OCI-LY3 (cell line): ENCODE data around the gene AQP9.

Experiments used
- EZH2phosphoT487 ChIP-seq: fragments of 200-600 bp; shearing (Covaris generic); IDR thresholded peaks from 2 replicates; pipeline ENCODE4 v1.6.1; 2018; ENCODE audit warnings: antibody characterized with exemption, mixed run types, low read depth
- TF ChIP-seq, protein P1 (sequence below): fragments of 200-600, 300-600 bp; sonication (generic); IDR thresholded peaks from 2 replicates; pipeline ENCODE4 v1.5.1; 2014; ENCODE audit warnings: antibody characterized with exemption, low read length, low read depth

DNA sequence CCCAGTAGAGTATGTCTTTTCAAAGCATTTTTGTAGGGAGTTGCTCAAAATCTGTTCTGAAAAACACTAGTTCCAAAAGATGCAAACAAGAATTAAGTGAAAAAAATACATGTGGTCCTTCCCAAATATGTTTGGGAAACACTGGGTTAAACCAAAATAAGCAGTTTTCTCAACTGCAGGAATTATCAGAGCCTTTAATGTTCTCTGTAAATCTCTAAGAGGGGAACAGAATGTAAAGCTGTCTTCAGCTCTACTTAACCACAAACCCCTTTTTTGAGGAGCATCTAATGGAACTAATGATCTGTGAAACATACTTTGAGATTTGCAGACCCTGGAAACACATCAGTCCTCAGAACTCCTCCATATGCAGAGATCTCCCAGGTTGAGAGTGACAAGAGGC, 9.9 kb downstream of the AQP9 start:
- TF ChIP-seq, protein P1, sequence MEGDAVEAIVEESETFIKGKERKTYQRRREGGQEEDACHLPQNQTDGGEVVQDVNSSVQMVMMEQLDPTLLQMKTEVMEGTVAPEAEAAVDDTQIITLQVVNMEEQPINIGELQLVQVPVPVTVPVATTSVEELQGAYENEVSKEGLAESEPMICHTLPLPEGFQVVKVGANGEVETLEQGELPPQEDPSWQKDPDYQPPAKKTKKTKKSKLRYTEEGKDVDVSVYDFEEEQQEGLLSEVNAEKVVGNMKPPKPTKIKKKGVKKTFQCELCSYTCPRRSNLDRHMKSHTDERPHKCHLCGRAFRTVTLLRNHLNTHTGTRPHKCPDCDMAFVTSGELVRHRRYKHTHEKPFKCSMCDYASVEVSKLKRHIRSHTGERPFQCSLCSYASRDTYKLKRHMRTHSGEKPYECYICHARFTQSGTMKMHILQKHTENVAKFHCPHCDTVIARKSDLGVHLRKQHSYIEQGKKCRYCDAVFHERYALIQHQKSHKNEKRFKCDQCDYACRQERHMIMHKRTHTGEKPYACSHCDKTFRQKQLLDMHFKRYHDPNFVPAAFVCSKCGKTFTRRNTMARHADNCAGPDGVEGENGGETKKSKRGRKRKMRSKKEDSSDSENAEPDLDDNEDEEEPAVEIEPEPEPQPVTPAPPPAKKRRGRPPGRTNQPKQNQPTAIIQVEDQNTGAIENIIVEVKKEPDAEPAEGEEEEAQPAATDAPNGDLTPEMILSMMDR: no peak
- no peak for TF ChIP-seq EZH2phosphoT487
